OCI-LY3 (cell line): ENCODE data around the gene FUT8.

ENCODE experiments used
- EZH2phosphoT487 ChIP-seq: fragments of 200-600 bp; shearing (Covaris generic); IDR thresholded peaks from 2 replicates; pipeline ENCODE4 v1.6.1; 2018; ENCODE audit warnings: antibody characterized with exemption, mixed run types, low read depth
- TF ChIP-seq, protein P1 (sequence below): fragments of 200-600, 300-600 bp; sonication (generic); IDR thresholded peaks from 2 replicates; pipeline ENCODE4 v1.5.1; 2014; ENCODE audit warnings: antibody characterized with exemption, low read length, low read depth

DNA sequence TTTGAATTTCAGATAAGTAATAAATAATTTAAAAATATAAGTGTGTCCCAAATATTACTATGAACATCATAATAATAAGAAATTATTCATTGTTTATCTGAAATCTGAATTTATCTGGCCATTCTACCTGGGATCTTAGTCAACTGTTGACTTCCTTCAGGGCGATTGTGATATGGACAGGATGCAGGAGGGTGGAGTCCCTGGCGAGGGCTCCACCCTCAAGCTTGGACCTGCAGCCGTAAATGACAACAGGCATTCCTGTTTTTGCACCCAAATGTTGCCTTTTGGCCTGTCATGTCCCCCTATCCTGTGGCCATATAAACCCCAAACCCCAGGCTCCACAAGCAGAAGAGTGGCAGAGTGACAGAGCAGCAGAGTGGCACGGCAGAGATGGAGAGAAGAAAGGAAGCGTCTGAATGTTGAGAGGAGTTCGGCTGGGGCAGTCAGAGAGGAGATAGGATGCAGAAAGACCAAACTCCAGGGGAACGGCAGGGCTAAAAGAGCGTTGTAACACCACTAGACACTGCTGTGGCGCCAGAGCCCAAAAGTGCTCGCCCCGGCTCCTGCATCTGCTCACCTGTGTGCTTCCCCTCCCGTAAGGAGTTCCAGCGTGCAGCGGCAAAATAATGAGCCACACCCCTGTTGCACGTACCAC, 39.4 kb upstream of the FUT8 start:
- TF ChIP-seq, protein P1, sequence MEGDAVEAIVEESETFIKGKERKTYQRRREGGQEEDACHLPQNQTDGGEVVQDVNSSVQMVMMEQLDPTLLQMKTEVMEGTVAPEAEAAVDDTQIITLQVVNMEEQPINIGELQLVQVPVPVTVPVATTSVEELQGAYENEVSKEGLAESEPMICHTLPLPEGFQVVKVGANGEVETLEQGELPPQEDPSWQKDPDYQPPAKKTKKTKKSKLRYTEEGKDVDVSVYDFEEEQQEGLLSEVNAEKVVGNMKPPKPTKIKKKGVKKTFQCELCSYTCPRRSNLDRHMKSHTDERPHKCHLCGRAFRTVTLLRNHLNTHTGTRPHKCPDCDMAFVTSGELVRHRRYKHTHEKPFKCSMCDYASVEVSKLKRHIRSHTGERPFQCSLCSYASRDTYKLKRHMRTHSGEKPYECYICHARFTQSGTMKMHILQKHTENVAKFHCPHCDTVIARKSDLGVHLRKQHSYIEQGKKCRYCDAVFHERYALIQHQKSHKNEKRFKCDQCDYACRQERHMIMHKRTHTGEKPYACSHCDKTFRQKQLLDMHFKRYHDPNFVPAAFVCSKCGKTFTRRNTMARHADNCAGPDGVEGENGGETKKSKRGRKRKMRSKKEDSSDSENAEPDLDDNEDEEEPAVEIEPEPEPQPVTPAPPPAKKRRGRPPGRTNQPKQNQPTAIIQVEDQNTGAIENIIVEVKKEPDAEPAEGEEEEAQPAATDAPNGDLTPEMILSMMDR = no peak
- no peak for TF ChIP-seq EZH2phosphoT487
